Measurements from ENCODE around the gene NUTM2D.
"Not testable (repeated sequence)": the region's sequence is repeated elsewhere in the genome, so short reads cannot be mapped to it uniquely, and the experiment has no call there.

NUTM2D gene

DNA sequence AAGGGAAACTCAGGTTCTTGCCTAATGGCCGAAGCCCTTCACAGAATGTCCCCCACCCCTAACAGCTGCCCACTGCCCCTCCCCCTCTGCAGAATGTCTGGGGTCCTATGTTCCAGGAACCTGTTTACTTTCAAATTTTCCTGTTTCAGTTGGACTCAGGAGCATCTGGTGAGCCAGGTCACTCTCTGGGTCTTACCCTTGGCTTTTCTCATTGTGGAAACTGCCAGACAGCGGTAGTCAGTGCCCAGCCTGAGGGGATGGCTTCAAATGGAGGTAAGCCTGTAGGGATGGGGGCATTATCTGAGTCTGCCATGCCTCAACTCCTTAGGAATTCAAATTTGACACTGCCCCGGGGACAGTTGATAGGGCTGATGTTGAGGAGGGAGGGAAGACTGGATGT lies 615 bp downstream of the NUTM2D start:
- not testable (repeated sequence) for DNase-seq (ENCODE audit: insufficient read length, low spot score); FAIRE-seq

DNA sequence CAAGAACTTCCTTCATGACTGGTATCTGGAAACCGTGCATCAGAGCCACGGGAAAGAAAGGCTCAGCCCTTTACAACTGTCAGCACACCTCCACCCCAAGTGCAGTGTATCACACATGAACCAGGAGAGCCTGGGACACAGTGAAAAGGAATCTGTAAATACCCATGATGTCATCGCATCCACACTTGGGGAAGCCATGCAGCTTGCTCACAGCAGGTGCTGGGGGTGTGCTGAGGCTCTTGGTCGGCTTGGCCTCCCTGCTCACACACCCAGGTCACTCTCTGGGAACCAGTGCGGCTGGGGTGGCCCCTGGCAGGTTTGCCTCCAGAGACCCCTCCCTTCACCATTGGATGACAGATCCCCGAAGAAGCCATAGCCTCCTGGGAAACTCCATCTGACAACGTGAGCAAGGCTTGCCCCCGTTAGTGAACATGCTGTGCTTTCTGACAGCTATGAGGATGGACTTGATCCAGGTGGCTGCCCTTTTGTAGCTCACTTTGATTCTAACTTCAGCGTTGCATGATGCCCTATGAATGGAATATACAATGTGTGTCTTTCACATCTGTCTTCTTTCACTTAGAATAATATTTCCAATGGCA lies 12.1 kb downstream of the NUTM2D start:
- DNase-seq (ENCODE audit: insufficient read length, low spot score); FAIRE-seq: not testable (repeated sequence)

- FAIRE-seq; DNase-seq (ENCODE audit: insufficient read length, low spot score): not testable (repeated sequence)
Observed at GRCh38 chr10:87374091-87374490, 16.5 kb downstream of the NUTM2D start.

DNA sequence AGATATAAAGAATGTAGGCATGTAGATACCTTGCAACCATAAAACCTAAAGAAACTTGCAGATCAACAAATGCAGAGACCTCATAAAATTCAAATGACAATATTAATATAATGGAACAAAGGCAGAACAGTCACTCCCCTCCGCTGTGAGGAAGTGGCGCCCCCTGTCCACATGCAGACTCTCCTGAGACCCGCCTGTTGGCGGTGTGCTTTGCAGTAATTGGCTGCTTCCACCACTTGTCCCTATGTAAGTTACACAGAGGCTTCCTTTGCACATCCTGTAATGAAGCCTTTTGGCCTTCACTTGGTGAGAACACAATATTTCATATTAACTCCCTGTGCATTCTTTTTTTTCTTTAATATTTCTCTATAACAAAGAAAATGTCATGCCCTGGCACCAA lies 21.6 kb downstream of the NUTM2D start:
- FAIRE-seq; DNase-seq (ENCODE audit: insufficient read length, low spot score): not testable (repeated sequence)

DNA sequence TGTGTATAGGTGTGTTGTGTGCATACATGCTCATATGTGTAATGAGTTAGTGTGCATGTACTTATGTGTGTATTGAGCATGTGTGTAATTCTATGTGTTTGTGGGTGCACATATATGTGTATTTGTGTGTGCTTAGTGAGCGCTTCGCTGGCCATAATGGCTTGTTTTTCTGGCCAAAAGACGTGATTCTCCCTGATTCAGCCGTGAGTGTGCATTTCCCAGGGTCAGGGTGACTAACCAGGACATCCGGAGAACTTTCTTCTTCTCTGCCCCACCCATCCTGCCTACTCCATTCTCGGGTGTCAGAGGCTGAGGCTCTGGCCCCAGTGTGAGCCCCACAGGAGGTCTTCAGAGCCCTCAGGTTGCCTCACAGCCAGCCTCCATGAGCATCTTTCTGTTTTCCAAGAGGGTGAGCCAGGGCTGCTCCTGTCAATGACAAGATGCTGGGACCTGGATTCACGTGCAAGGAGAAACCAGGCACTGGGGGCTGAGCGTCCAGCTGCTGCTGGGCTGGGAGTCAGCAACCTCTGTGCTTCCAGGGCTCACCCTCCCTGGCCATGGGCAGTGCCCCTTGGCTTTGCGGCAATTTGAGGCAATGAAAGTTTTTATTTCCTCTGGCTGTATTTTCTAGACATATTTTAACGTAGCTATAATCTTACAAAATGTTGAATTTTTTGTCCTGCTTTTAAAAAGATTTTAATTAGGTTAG lies 25.8 kb downstream of the NUTM2D start:
- not testable (repeated sequence) for DNase-seq (ENCODE audit: insufficient read length, low spot score); FAIRE-seq

- FAIRE-seq; DNase-seq (ENCODE audit: insufficient read length, low spot score): not testable (repeated sequence)
Observed at GRCh38 chr10:87384283-87384682, 26.7 kb downstream of the NUTM2D start.

DNA sequence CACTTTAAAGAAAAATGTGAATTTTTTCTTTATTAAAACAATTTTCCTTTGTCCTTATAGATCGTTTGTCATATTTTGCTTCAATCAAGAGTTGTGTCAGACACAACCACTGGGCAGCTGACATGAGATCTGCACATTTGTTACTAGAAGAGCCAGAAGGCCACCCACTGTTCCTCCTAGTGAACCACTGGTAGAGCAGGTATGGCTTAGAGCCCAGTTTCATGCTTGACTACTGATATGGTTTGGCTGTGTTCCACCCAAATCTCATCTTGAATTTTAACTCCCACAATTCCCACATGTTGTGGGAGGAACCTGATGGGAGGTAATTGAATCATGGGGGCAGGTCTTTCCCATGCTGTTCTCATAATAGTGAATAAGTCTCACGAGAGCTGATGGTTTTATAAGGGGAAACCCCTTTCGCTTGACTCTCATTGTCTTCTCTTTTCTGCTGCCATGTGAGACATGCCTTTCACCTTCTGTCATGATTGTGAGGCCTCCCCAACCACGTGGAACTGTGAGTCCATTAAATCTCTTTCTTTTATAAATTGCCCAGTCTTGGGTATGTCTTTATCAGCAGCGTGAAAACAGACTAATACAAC lies 28.3 kb downstream of the NUTM2D start:
- not testable (repeated sequence) for FAIRE-seq; DNase-seq (ENCODE audit: insufficient read length, low spot score)

GRCh38 chr10:87391360-87391759 lies 33.8 kb downstream of the NUTM2D start:
- FAIRE-seq; DNase-seq (ENCODE audit: insufficient read length, low spot score): not testable (repeated sequence)

DNA sequence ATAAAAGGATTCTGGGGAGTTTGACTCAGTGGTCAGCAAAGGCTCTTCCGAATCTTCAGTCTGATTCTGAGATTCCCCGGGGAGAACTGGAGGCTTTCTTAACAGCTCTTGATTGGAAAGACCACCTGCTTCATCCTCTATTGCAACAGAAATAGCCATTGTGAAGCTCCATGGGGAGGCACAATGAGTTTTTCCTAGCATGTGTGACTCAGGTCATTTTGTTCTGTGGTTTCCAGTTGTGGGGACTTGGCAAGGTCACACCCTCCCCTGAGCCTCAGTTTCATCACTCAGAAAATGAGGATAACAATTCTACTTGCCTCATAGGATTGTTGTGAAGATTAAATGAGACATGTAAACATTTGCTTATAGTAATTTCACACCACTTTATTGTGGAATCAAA lies 38.7 kb downstream of the NUTM2D start:
- FAIRE-seq; DNase-seq (ENCODE audit: insufficient read length, low spot score): not testable (repeated sequence)

- DNase-seq (ENCODE audit: insufficient read length, low spot score); FAIRE-seq: not testable (repeated sequence)
Observed at GRCh38 chr10:87398436-87398835, 40.9 kb downstream of the NUTM2D start.

DNA sequence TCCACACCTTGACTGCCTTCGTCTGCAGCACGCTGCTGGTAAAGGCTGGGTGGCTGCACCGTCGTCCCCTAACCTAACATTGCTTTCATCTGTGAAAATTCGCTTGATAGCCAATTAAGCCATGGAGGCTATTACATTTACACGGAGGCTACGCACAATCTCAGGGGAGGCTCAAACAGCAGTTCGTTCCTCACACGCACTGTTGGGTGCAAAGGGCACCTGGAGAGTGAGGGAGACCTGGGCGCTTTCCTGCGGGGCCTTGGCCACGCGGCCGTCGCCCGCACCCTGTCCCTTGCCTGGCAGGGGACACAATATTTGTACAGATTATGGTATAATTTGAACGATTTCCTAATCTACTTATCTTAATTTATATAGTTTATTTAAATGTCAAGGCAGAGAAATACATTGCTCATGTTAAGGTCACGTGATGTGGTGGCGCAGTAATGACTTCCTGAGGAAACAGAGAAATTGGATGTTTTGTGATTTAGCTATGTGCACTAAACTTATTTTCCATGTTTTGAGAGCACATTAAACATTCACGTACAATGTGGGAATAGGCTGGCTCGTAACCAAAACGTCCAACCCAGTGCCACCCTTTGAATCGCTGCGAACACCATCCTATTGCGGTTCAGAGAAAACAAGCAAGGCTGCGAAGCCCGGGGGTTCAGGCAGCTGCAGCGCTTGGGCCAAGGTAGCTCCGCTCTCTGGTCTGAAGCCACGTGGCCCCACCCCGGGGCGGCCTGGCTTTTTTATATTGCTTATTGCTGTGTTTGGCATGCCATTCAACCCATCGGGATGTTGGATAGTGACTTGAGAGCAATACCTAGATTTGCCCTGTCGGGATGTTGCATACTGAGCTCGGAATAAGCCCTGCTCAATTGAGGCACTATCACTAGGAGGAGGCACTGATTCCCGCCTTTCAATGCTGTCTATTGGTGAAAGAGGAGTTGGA lies 50.2 kb downstream of the NUTM2D start:
- DNase-seq (ENCODE audit: insufficient read length, low spot score); FAIRE-seq: not testable (repeated sequence)

DNA sequence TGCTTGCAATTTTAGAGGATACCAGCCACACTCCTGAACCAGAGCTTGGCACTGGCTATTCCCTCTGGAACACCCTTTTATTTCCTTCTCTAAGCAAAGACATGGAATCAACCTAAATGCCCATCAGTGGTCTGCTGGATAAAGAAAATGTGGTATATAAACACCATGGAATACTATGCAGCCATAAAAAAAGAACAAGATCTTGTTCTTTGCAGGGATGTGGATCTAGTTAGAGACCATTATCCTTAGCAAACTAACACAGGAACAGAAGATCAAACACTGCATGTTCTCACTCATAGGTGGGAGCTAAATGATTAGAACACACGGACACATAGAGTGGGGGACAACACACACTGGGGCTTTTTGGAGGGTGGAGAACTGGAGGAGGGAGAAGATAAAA lies 56.4 kb downstream of the NUTM2D start:
- FAIRE-seq; DNase-seq (ENCODE audit: insufficient read length, low spot score): not testable (repeated sequence)
